Choroid plexus epithelial cell (primary cell): ENCODE data around the gene MAU2.

Source experiments
- DNase-seq: peaks from one replicate; pipeline ENCODE4 v3.0.0-alpha.2; 2010; ENCODE audit warnings: low read depth
- H3K4me3 ChIP-seq: 2 replicates; pipeline ENCODE4 v1.5.1; 2011; ENCODE audit warnings: low read depth, mild to moderate bottlenecking, control low read depth, low read length, moderate library complexity
- TF ChIP-seq, protein P1 (sequence below): conservative IDR thresholded peaks from 2 replicates; pipeline ENCODE4 v1.5.1; 2011; ENCODE audit warnings: low read depth, mild to moderate bottlenecking, control low read depth, inconsistent platforms, low read length, moderate library complexity

MAU2 gene

DNA sequence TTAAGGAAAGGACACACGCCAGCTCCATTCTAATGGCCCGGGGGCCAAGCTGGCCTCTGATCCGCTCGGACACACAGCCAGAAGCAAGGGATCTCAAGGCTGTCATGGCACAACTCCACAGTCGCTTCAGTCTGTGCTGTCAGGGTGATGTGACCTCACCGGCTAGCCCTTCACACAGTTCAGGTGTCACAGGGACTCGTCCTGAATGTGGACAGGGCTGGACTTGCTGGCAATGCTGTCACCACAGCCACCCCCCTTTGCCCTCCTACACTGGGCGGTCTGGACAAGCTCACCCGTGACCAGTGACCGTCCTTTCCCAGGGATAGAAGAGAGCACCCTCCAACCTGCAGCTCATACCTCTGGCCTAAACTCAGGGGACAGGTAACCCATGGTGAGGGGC lies 15.6 kb upstream of the MAU2 start:
- TF ChIP-seq, protein P1, sequence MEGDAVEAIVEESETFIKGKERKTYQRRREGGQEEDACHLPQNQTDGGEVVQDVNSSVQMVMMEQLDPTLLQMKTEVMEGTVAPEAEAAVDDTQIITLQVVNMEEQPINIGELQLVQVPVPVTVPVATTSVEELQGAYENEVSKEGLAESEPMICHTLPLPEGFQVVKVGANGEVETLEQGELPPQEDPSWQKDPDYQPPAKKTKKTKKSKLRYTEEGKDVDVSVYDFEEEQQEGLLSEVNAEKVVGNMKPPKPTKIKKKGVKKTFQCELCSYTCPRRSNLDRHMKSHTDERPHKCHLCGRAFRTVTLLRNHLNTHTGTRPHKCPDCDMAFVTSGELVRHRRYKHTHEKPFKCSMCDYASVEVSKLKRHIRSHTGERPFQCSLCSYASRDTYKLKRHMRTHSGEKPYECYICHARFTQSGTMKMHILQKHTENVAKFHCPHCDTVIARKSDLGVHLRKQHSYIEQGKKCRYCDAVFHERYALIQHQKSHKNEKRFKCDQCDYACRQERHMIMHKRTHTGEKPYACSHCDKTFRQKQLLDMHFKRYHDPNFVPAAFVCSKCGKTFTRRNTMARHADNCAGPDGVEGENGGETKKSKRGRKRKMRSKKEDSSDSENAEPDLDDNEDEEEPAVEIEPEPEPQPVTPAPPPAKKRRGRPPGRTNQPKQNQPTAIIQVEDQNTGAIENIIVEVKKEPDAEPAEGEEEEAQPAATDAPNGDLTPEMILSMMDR: no peak
- no peak overlapping the region for H3K4me3 ChIP-seq
- no peak for DNase-seq

DNA sequence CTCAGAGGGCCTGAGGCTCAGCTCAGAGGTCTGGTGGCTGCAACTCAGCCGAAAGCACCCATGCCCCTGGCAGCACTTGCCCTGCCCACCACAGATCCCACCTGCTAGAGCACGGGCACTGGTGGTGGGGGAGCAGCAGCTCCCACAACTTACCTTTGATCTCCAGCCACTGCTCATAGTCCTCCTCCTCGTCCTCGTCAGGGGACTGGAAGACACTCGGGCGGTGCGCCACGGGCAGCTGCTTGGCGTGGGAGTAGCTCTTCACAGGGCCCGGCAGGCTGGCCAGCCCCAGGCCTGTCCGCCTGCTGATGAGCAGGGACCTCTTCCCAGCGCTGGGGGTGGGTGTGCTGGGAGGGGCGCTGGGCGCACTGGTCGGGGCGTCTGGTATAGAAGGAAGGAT lies 14.9 kb upstream of the MAU2 start:
- TF ChIP-seq, protein P1: no peak
- no peak for DNase-seq

GRCh38 chr19:19306191-19306590 lies 14.4 kb upstream of the MAU2 start:
- TF ChIP-seq, protein P1: no peak
- no peak overlapping the region for H3K4me3 ChIP-seq
- DNase-seq: no peak

More for the DNA sequence above, 14.9 kb upstream of the MAU2 start:
- H3K4me3 ChIP-seq: no peak overlapping the region

- H3K4me3 ChIP-seq: no peak overlapping the region
- TF ChIP-seq, protein P1: no peak
- no peak for DNase-seq
These were observed 12.3 kb upstream of the MAU2 start for GRCh38 chr19:19308373-19308772.

GRCh38 chr19:19315444-19315843 lies 5.2 kb upstream of the MAU2 start:
- DNase-seq: no peak
- TF ChIP-seq, protein P1: peak; percentile 21
- H3K4me3 ChIP-seq: no peak overlapping the region

GRCh38 chr19:19316082-19316481 lies 4.5 kb upstream of the MAU2 start:
- TF ChIP-seq, protein P1: no peak
- H3K4me3 ChIP-seq: no peak overlapping the region
- no peak for DNase-seq

GRCh38 chr19:19319732-19320360 lies 783 bp upstream of the MAU2 start:
- TF ChIP-seq, protein P1: no peak
- H3K4me3 ChIP-seq: peak overlapping the region; percentile 97
- no peak for DNase-seq
